Stimulated activated CD8-positive, alpha-beta memory T cell treated with anti-CD3 and anti-CD28 coated beads, Interleukin-12 subunit alpha, Interleukin-12 subunit beta, amount 100 ng/mL, for 1 hour (primary cell): Measurements from ENCODE around the gene MTARC2.

Experiments
- DNase-seq: peaks from one replicate; pipeline ENCODE4 v3.0.0-alpha.2; 2020; ENCODE audit warnings: low read depth

MTARC2 gene

DNA sequence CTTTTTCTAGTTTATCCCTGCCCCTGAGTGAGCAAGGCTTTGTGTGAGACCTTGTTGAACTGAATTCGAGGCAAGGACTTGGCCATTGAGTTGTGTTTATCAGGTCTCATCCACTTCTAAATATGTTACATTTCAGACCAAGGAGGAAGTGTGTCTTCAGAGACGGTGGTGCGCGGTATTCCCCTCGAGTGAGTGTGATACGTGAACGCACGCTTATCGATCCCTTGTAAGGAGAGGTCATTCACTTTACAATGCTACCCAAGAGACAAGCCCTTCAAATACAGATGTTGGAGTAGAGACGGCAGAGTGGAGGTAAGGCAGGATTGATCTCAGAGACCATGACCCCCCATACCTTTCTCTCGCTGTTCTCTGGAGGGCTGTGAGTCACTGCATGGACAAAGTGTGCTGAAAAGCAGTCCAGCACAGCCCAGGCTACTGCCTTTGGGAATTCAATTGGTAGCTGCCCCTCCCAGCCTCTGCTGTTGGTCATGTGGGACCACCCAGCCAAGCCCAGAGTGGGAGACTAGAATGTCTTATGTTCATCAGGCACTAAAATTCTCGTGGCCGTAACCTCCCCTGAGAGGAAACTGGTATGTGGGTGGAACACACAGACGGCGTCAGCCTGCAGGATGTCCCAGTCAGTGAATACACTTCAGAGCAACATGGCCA lies 22.3 kb downstream of the MTARC2 start:
- DNase-seq = no peak

DNA sequence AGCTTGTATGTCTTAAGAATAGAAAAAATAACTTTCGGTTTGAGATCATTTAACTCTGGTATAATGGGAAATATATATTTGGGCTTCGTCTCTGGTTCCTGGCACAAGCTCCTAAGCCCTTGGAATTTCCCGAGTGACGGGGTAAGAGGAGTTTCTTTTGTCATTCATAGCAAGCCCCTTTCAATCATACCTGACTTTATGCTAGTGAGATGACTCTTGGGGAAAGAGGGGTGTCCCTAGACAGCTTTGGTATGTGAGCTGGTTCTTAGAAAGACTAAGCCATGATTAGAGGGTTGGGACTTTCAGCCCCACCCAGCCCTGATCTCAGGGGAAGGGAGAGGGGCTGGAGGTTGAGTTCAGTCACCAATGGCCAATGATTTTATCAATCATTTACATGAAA lies 24.7 kb downstream of the MTARC2 start:
- DNase-seq = no peak

DNA sequence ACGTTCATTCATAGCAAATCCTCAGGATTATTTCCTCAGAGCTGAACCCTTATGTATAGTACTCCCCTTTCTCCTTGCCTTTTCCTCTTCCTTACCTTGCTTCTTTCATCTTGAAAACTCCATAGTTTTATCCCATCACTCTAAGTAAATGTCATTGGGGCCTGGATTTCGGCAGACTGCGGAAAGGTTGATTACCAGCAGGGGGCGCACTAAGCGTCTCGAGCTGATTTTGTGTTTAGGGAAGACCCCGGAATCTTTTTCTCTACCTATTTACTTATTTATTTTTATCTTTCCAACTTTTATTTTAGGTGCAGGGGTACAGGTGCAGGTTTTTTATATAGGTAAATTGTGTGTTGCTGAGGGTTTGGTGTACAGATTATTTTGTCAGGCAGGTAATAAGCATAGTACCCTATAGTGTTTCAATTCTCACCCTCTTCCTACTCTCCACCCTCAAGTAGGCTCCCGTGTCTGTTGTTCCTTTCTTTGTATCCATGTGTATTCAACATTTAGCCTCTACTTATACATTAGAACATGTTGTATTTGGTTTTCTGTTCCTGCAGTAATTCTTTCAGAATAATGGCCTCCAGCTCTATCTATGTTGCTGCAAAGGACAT lies 27.2 kb downstream of the MTARC2 start:
- DNase-seq = peak; percentile 8

DNA sequence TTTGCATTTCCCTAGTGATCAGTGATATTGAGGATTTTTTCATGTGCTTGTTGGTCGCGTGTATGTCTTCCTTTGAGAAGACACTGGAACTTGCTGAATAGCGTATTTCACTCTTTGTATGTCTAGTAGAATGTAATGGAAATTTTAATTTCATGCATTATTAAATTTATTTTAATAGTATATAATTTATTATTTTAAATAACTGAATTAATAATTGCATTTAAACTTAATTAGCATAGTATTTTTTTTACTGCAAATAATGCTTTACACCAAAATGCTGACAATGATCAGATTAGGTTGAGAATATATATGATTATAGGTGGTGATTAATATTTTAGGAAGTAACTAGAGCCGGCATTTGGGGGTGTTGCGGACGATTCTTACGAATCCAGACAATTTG lies 28.1 kb downstream of the MTARC2 start:
- DNase-seq = no peak

DNA sequence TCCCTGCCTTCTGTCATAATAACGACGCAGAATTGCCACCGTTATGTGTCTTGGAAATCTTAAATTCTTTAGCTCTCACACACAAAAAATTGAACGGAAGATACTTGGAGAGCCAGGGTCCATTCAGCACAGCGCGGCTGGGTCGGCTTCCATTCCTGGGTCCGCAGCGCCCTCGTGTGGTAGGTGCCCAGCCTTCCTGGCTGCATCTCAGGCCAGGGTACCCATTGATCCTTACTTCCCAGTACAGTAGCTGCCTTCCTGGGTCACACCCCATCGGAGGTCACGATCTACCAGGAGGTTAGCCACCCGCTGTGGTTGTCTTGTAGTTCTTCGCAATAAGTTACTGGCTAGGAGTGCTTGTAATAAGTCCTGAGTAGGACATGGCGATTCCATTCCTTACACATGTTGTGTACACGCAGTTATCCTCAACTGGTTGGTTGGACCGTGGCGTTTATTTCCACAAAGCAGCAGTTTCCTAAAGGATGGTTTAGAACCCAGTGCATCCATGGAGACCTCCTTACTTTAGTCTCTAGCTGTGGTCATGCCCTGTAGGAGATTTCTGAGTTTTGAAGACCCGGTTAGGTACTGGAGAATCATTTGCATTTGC lies 28.7 kb downstream of the MTARC2 start:
- peak; percentile 29 for DNase-seq

DNA sequence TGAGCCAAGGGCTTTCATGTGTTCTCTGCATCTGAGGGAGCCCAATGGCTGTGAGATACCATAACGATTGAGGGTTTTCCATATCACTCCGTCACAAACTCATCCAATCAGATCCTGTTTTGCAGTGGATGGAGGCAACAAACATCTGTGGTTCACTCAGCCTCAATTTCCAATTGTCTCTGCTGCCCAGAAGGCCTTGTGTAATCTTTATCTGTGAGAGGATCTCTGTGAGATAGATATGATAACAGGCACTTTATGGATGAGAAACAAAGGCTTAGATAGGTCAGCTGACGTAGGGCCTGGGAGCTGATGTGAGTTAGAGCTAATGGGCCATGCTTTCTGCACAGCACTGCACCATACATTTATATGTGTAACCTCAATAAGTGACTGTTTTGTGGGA lies 35.3 kb downstream of the MTARC2 start:
- DNase-seq = no peak

DNA sequence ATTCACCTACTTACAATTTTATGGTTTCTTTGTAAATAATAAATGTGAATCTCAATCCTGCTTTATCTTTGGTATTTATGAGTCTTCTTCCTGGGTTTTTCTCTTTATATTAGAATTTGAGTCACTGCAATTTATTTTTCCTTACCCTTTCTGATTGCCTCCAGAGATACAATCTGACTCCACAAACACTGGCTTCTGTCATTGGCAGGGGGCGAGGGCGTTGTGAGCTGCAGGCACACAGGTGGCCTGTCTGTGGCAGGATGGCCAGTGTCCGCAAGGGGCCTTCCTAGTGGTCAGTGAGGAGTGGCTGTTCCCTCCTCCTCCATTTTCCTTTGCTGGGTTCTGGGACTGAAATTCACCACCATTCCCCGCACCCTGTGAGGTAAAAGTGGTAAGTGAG lies 36.6 kb downstream of the MTARC2 start:
- no peak for DNase-seq

DNA sequence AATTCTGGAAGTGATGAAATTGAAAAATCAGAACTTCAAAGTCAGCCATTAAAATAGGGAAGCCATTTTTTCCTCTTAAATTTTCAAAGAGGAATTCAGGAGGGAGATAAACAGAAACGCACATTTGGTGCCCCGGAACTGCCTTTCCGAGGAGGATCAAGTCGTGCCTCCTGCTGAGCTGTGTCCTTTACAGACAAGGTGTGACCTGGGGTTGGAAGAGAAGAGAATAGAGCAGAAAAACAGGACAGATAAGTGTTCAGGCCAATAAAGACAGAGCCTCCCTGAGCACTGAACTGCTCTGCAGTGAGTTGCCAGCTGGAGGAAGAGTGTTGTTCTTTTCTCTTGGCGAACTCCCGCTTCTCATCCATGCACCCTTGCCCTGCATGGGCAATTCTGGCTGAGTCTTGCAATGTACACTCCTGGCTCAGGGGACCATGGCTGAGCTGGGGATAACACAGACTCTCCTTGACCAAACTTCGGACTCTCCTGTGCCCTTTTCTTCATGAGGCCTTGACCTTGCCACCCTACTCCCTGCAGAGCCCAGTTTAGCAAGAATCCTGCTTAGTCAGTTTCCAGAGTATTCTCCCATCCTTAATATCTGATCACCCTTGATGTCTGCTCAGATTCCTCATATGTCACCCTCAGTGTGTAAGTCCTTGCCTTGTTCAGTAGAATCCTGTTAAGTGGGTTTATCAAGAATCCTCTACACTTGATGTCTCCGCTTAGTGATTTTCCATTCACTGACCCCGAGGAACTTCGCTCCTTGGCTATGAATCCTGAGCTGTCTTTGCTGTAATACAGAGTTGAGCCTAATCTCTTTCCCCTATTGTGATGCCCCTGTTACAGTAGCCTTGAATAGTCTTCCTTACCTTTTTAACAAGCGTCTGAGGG lies 37.3 kb downstream of the MTARC2 start:
- DNase-seq = no peak

DNA sequence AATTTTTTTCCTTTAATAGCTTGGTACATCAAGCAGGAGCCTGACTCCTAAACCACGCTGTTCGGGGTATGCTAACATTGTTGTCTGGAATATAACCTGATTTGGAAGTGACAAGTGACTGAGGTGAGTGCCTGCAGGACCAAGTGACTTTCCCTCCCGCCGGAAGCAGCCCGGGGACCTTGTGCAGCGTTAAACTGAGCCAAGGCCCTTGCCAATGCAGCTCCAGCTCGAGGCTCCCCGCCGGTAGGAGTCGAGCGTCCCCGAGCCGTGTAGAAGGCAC lies 37.9 kb downstream of the MTARC2 start:
- DNase-seq = no peak

DNA sequence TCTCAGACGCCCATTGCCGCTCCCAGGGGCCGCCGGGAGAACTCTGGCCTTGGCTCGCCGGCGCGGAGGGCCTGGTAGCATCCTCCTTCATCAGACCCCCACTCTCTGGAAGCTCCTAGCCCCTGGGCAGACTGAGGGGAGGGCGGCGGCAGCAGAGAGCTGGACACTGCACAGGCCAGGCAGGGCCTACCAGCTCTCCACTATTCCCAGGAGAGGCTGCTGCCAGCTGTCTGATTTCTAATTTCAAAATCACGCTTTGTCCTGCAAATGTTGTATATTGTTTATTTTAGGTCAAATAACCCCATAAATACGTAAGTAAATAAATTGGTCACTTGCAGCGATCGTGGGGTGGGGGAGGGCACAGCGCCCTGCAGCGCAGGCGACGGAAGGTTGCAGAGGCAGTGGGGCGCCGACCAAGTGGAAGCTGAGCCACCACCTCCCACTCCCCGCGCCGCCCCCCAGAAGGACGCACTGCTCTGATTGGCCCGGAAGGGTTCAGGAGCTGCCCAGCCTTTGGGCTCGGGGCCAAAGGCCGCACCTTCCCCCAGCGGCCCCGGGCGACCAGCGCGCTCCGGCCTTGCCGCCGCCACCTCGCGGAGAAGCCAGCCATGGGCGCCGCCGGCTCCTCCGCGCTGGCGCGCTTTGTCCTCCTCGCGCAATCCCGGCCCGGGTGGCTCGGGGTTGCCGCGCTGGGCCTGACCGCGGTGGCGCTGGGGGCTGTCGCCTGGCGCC lies 38.4 kb downstream of the MTARC2 start, which contains the start of gene MTARC1:
Gene MTARC1, plus strand, starts transcription at position 577 of the 732 bp plus-strand sequence. Its CDS starts 32 bp downstream, at position 609.
- DNase-seq = no peak

DNA sequence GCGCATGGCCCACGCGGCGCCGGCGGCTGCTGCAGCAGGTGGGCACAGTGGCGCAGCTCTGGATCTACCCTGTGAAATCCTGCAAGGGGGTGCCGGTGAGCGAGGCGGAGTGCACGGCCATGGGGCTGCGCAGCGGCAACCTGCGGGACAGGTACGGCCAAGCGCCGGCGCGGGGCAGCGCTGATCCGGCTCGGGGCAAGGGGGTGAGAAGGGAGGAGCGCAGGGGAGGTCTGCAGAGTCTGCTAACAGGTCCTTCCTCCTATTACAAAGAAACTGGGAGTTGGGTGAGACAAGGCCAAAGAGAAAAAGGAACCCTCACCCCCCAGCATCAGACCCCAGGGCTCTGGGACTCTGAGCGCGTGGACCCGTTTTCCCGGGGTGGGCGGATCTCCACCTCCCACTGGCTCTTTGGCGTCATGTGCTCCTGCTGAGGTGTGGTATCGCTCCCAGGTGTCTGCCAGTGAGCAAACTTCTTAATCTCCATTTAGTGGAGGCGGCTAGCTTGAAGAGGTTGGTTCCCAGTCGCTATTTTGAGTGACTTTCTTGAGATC lies 39.0 kb downstream of the MTARC2 start:
- no peak for DNase-seq

DNA sequence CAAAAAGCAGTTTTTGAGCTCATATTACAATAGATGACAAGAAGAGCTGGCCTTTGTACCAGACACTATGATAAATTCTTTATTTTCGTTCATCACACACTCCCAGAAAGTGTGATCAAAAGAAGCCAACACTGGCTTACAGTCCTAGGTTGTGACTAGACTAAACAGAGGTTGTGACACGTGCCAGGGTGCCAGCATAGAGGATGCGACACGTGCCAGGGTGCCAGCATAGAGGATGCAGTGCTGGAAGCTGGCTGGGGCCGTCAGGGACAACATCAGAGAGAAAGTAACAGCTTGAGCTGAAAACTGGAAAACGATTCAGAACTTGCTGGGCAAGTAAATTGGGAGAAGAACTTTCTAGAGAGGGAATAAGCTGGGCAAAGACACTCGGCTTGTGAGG lies 40.8 kb downstream of the MTARC2 start:
- DNase-seq = no peak

DNA sequence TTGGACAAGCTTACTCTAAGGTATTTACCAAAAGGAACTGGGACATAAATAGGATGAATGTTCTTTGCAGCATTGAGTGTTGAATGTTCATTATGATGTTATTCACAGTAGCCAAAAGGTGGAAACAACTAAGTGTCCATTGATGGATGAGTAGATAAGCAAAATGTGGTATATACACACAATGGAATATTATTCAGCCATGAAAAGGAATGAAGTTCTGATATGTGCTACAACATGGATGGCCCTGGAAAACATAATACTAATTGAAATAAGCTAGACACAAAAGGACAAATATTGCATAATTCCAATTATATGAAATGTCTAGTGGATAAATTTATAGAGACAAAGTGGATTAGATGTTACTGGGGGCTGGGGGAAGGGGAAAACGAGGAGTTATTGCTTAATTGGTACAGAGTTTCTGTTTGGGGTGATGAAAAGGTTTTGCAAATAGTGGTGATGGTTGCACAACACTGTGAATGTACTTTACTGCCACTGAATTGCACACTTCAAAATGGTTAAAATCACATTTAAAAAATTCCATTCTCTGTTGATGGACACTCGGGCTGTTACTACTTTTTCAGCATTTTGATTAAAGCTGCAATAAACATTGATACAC lies 41.5 kb downstream of the MTARC2 start:
- no peak for DNase-seq

DNA sequence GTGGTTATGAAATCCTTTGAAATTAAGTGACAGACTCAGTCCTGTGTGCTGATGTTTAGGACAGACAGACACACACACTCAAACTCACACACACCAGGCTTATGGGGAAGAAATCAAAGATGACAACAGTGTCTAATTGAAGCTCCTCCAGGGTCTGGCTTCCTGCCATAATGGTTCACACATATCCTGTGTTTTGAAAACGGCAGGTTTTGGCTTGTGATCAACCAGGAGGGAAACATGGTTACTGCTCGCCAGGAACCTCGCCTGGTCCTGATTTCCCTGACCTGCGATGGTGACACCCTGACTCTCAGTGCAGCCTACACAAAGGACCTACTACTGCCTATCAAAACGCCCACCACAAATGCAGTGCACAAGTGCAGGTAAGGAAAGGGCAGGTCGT lies 43.2 kb downstream of the MTARC2 start:
- DNase-seq = no peak

DNA sequence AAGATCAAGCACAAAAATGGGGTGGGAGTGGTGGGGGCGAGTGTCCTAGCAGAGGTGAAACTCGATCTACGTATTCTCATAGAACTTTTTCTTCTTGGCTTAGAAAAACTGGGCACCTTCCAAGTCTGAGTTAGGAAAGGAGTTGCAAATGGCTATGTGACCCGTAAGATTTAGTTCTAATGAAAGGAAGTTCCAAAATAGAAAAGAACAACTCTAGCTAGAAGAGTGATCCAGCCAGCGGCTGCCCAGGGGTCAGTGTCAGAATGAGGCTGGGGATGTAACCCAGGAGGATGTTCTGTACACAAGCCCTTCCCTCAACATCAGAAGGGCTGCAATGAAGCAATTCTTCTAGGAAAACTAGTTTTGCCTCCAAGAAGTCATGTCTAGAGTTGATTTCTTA lies 43.8 kb downstream of the MTARC2 start:
- DNase-seq = no peak

DNA sequence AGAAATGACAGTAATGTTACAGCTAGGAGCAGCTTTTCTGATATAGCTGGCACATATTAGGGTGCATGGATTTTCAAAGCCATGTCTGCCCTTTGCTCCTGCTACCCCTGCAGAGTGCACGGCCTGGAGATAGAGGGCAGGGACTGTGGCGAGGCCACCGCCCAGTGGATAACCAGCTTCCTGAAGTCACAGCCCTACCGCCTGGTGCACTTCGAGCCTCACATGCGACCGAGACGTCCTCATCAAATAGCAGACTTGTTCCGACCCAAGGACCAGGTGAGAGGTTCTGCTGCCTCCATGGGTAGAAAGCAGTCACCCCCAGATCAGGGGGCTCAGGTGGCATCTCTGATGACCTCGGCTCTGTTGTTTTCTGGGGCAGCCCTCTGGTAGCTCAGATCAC lies 48.4 kb downstream of the MTARC2 start:
- DNase-seq = no peak

DNA sequence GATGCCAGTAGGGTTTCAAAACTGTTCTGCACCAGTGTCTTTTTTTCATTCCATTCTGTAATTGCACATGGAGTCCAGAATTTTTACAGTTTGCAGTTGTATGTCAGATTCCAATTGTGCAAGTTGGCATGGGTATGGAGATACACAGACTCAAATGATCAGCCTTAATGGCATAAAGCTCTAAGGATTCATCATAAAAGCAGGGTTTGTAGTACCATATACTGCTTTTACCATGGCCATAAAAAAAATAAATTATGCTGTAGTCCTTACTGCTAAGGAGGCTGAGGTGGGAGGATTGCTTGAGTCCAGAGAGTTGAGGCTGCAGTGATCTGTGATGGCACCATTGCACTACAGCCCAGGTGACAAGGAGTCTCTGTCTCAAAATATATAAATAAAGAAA lies 48.9 kb downstream of the MTARC2 start:
- DNase-seq = no peak

DNA sequence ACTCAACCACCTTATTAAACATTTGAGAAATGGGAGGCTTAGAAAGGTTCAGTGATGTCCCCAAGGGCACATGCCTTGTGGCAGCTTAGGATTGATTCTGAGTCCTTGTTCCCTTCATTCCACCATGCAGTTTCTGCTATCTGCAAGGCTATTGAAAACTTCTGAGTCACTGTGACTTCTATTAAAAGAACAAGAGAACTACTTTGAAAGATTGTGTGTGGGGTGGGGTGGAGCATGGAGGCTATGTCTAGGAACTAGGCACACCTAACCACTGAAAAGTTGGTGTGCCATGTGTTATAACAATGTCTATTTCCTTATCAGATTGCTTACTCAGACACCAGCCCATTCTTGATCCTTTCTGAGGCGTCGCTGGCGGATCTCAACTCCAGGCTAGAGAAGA lies 49.4 kb downstream of the MTARC2 start:
- DNase-seq = no peak

DNA sequence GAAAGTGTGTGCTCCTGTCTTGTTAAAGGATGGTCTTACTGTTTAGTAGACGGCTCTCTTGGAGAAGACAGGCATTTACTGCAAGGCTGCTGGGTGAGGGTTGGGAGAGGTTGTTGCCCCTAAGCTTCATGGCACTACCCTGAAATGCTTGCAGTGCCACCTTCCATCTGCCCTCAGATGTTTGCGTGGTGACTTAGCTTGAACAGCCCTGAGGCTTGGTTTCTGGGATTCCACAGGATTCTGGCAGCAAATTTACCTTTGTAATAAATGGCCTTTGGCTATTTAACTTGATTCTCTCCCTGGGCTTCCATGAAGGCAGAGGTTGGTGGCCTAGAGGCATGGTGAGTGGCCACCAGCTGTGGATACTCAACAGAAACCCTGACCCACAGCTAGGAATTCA lies 50.2 kb downstream of the MTARC2 start:
- DNase-seq = no peak

DNA sequence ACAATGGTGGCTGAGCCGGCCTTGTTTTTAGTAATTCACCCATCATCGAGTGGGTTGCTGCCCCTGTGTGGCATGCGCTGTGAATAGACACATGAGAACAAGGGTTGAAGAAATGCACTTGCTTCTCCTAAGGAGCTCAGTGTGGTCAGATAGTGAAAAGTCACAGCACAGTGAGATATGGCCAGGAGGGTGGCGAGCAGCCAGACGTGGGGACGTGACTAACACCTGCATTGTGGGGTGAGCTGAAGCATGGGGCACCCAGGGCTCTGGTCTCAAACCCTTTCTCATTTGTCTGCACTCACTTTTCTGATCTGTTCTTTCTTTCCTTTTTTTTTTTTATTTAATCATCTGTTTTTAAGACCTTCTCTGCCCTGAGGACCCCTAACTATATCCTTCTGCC lies 52.1 kb downstream of the MTARC2 start:
- no peak for DNase-seq

DNA sequence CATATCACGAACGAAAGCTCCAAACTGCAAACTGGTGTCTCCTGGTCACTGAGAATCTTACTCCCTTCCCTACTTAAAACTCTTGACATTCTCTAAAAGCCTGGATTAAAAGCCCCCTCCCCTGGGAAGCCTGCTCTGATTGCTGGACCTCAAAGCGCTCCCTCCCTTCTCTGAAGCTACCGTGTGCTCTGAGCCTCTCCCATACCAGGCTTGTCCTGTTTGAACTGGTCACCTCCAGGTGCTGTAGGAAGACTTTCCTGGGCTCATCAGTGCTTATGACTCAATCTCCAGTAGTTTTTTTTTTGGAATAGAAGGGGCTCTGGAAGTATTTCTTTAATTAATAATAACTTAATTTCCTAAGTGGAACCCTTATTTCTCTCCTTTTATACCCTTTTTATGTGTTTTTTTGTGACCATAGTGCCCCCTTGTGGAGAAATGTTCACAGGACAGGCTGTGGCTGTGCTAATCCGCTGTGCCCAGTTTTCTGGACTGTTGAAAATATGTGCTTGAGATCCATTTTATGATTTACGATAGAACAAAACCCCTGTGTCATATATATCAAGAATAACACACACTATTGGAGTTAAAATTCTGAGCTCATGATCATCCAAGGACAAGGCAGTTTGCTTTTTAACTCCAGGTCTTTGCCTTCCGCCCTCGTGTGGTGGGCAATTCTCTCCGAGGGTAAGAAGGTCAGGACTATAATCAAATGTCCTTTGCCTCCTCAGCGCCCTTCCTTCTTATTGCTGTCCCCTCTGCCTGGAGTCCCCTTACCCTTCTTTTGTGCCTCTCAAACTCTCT lies 55.5 kb downstream of the MTARC2 start:
- no peak for DNase-seq
